OCI-LY7 (cell line): ENCODE results near the gene BBS4.

Source experiments
- CTCF ChIP-seq: fragments of 200-600 bp; sonication (generic); conservative IDR thresholded peaks from 2 replicates; pipeline ENCODE4 v1.5.1; 2014; ENCODE audit warnings: mild to moderate bottlenecking, antibody characterized with exemption, low read length, moderate library complexity, mixed read lengths
- EZH2phosphoT487 ChIP-seq: fragments of 200-600 bp; sonication (generic); IDR thresholded peaks from 2 replicates; pipeline ENCODE4 v1.6.1; 2018; ENCODE audit warnings: low read depth, borderline replicate concordance, mild to moderate bottlenecking, mixed run types, antibody characterized with exemption, low read length, moderate library complexity, mixed read lengths

DNA sequence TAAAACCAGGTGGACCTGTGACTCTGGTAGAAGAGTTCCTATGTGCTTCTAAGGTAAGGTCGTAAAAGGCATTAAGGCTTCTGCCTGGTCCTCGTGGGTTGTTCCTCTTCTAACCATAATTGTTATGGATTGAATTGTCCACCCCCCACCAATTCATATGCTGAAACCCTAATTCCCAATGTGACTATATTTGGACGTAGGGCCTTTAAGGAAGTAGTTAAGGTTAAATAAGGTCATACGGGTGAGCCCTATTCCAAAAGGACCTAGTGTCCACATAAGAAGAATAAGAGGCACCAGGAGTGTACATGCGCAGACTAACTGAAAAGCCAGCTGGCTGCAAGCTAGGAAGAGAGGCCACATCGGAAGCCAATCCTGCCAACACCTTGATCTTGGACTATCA, 95.6 kb downstream of the BBS4 start:
- no peak for TF ChIP-seq CTCF
- TF ChIP-seq EZH2phosphoT487: no peak
